HG03039 (cell line): ENCODE data around the gene NAA10.
"Not testable (repeated sequence)": the region's sequence is repeated elsewhere in the genome, so short reads cannot be mapped to it uniquely, and the experiment has no call there.

ENCODE experiments used
- ATAC-seq: cut with Tn5 transposase; IDR thresholded peaks from one replicate; pipeline ENCODE4 v1.9.1; 2021; ENCODE audit warnings: mild to moderate bottlenecking, moderate library complexity; ENCODE audit not compliant: unreplicated experiment

The NAA10 gene

DNA sequence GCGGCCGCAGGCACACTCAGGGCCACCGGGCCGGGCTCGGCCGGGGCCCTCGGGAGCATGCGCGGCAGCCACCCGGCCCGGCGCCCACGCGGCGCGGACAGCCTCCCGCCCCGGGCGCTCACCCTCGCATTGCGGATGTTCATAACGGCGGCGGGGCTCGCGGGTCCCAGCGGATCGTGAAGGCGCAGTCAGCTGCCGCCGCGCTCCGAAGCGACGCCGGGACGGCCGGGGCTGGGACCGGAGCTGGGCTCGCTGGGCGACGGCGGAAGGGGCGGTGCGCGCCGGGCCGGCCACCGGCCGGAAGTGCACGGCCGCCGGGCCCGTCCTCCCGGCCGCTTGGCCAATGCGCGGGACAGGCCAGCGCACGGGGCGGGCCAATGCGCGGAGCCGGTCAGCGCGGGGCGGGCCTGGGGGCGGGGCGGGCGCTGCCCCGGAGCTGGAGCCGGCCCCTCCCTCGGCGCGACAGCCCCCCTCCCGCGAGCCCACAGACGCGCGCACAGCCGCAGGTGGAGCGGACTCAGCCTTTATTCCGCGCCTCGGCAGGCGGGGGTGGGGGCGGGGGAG, at the start of gene NAA10:
TSS of gene NAA10 (minus strand) at position 276 of the 564 bp plus-strand sequence. CDS start at position 143, 133 bp downstream.
- peak; percentile 85 for ATAC-seq

DNA sequence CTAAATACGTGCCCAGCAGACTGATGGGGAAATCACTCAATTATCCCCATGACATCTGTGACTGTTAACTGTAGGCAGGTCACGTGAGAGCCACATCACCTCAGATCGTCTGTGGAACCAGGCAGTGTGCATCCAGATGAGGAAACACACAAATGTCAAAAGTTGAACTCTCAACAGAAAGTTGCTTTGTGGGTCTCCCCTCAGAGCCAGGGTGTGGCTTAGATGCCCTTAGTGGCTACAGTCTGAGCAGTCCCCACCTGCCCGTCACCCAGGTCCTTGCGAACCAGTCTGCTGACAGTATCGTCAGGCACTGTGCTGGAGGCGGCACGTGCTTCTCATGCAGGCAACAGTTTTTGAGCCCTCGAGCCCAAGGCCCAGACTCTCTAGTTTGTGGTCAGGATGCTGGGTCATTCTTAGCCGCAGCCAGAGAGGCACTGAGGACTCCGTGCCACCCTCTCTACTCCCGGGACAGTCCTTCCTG, 48.5 kb upstream of the NAA10 start:
- no peak for ATAC-seq

DNA sequence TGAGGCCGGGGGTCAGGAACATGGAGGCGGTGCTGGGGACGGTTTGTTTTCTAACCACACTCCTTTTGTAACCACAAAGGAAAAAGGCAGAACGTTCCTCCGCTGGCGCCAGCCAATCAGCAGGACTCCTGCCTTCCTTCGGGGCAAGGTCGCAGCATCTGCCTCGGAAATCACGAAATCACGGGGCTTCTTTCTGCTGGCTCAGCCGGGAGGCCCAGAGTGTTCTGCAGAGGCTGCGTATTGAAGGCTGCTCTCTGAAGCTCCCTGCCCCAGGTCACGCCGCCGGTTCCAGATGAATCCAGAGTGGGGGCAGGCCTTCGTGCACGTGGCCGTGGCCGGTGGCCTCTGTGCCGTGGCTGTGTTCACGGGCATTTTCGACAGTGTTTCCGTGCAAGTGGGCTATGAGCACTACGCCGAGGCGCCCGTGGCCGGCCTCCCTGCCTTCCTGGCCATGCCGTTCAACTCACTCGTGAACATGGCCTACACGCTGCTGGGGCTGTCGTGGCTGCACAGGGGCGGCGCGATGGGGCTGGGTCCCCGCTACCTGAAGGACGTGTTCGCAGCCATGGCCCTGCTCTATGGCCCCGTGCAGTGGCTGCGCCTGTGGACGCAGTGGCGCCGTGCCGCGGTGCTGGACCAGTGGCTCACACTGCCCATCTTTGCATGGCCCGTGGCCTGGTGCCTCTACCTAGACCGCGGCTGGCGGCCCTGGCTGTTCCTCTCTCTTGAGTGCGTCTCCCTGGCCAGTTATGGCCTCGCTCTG, 47.1 kb upstream of the NAA10 start:
- no peak for ATAC-seq

DNA sequence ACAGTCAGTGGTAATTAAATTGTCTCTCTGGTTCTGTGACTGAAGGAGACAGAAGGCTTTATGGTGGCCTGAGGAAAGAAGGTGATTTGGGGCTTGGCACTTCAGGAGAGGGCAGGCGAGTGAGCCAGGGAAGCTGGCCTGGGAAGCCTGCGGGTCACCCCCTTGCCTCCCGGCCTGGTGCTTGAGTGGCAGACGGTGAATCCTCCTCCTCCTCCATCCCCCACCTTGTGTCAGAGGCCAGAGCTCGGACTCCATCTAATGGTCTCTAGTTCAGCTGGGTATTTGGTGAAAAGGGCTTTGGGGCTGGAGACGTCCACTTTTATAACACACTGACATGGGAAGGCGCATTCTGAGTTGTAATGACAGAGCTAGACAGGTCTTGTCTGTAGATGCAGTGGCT, 46.4 kb upstream of the NAA10 start:
- ATAC-seq = no peak

DNA sequence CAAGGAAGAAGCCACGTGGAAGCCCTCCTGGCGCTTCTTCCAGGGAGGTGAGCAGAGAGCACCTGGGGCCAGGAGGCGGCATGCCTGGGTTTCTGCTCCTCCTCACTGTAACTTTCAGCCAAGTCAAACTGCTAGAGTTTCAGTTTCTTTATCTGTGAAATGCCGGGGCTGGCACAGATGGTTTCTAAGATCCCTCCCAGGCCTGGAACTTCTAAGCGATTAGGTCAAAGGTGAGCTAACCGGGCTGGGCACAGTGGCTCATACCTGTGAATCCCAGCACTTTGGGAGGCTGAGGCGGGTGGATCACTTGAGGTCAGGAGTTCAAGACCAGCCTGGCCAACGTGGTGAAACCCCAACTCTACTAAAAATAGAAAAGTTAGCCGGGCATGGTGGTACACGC, 45.6 kb upstream of the NAA10 start:
- ATAC-seq = not testable (repeated sequence)

DNA sequence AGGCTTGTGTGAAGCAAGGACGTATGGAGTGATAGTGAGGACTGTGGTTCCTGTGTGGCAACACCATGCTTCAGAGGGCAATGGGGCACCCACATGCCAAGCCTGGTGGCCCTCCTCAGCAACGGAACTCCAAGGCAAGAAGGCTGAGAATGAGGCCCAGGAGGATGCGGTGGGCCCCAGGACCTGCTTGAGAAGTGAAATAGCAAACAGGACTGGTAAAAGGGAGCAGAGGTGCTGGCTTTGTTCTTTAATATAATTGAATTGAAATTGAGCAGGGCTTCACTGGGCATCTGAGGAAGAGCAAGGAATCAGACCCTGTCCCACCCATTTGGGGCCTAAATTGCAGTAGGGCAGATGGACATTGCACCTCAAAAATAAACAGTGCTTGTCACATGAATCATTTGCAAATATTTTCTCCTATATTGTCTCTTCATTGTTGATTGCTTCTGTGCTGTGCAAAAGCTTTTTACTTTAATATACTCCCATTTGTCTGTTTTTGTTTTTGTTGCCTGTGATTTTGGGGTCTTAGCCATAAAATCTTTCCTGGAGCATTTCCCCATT, 40.0 kb upstream of the NAA10 start:
- no peak for ATAC-seq

DNA sequence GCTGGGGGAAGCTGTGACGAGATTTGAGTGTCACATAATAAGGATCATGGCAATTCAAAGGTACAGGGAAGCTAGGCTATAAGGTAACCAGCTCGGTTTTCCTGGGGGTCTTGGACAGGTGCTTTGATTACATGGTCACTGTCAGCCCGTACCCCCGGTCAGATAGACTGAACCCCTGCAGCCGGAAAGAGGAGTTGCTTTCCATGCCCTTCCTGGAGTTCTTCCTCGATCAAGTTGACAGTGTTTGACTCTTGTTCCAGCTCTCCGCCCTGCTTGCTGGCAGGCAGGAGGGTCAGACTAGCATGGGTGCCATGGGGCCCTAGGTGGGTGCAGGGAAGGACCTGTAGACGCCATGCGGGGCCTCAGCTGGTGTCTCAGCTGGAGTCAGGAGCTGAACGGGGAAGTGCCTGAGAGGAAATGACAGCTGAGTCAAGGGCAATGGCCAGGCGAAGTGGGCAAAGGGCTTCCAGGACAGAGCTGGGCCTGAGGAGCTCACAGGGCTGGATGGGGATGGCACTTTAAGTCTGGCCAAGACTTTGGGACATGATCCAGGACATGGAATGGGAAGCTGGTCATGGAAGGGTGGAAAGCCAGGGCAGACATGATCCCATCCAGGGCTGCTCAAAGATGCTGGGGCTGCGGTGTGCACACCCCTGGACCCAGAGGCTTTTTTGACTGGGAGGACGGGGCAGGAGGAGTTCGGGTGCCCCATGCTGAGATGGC, 39.3 kb upstream of the NAA10 start:
- no peak for ATAC-seq

DNA sequence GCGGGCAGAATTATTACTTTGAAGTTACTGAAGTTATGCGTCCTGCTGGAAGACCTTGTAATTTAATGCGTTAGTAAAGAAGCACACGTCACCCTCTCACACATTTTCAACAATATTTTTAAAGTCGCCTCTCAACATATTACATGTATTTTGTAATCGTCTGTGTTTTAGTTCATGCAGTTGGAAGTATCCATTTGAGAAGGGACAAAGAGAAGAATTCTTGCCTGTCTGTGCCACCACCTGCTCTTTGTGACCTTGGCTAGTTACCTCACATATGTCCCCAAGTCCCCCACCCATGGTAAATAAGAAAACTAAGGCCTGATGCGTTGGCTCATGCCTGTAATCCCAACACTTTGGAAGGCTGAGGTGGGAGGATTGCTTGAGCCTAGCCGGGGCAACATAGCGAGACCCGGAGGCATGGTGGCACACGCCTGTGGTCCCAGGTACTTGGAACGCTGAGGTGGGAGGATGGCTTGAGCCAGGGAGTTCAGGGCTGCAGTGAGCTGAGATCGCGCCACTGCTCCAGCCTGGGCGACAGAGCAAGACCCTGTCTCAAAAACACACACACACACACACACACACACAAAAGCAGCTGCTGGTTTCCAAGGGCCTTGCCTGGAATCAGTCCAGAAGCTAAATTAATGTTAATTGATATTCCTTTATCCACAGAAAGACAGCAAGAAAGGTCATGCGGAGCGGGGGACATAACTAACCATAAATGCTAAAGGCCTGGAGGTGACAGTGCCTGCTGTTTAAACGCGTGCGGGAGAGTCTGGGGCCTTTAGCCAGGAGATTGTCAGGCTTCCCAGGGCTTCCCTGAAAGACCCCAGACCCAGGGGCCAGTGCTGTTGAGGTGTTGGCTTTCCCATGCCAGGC, 38.5 kb upstream of the NAA10 start:
- no peak for ATAC-seq

DNA sequence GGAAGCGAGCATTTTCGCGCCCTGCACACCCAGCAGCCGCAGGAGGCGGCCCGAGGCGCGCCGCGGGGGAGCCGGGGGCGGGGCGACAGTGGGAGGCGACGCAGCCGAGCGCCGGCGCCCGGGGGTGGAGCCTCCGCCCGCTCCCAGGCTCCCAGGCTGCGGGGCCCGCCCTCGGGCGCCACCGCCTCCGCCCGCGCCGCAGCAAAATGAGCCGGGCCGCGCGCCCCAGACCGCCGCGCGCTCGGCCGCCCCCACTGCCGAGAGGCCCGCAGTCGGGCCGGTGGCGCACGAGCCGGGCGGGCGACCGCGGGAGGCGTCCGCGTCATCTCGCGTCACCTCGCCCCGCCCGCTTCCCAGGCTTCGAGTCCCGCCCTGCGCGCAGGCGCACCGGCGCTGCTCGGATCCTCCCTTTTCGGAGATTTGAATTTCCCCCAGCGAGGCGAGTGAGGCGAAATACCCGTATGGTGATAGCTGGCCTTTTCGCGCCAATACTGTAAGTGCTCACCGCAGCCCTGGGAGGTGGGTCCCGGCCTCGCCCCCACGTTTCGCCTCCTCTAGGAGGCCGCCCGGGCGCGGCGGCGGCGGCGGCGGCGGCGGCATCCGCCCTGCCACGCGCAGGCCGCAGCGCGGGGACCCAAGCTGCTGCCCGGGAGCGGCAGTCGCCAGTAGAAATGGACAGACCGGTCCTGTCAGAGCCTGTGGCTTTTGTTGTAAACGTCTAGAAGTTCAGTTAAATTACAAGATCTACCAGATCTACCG, 37.7 kb upstream of the NAA10 start, which contains the start of gene TMEM187:
TSS of gene TMEM187 (plus strand) at position 387 of the 759 bp plus-strand sequence. CDS start 9,309 bp downstream, outside the sequence.
- peak; percentile 47 for ATAC-seq

DNA sequence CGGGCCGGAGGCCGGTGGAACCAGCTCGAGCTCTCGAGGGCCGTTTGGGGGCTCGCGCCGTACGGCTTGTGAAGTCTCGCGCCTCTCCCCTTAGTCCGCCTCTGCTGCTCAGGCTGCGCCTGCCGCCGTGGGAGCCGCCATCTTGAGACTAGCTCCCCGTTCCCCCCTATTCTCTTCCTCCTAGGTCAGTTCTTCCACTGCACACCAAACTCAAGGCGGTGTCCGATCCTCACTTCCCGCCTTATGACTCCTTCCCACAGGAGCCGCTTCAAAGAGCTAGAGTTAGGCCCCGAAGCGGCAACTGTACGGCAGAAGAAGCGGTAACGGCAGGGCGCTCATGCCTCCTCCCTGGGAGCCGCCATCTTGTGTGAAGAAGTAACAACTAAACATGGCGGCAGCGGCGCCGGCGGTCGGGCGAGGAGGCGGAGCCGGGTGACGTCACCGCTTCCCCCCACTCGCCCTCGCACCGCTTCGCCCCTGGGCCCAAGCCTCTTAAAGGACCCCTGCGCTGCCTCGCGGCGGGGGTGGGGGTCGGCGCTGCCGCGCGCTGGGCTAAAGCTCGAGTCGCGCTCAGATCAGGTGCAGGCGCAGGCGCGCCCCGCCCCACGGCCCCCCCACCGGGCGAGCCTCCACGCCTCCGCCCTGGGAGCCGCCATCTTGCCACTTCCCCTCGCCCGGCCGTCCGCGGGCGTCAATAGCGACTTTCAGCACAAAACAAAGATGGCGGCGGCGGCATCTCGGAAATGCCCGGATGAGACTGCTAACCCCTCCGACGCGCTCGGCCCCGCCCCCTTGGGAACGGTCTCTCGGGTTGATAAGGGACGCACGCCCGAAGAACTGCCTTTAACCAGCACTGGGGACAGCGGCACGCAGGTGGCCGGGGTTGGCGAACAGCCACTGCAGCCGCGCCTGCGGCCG, 36.9 kb upstream of the NAA10 start, which contains the start of gene HCFC1:
TSS of gene HCFC1 (minus strand) at position 369 of the 918 bp plus-strand sequence. CDS start 978 bp downstream, outside the sequence.
- ATAC-seq = peak; percentile 41

DNA sequence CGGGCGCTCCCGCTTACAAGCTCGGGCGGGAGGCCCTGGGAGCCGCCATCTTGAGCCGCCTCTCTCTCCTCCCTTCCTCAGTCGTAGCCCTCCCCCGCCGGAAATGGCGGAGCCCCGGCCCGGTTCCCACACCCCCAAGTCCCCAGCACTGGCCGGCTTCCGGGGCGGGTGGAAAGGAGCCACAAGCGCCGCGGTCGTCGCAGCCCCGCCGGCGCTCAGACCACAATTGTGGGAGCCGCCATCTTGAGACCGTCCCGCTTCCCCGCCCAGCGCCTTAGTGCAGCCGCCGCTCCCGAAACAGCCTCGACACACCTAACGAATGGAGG, 36.2 kb upstream of the NAA10 start:
- ATAC-seq = peak; percentile 31

DNA sequence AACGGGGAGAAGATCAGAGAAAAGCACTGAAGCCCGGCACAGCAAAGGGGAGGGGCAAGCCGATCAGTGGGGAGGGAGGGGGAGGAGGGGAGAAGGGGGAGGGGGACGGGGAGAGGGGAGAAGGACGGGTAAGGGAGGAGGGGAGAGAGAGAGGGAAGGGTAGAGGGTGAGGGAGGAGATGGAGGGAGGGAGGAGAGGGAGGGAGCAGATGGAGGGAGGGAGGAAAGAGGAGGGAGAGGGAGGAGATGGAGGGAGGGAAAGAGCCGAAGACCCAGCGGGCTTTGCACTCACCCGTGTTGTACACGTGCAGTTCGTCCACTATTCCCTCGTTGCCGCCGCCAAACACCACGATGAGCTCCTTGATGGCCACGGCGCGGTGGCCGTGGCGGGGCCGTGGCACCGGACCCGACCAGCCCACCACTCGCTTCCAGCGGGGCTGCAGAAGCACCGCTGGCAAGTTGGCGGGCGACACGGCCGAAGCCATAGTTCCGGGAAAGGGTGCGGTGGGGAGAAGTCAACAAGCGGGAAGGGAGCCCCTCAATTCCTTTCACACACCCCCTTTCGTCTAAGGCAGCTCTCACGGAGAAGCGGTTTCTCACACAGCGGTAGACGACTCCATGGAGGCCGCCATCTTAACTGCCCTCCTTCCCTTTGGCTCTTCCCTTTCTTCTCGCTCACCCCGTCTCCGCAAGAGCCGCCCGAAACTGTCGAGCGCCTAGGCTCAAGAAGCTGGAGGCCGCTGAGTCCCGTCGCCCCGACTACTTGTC, 35.7 kb upstream of the NAA10 start:
- peak; percentile 1 for ATAC-seq

DNA sequence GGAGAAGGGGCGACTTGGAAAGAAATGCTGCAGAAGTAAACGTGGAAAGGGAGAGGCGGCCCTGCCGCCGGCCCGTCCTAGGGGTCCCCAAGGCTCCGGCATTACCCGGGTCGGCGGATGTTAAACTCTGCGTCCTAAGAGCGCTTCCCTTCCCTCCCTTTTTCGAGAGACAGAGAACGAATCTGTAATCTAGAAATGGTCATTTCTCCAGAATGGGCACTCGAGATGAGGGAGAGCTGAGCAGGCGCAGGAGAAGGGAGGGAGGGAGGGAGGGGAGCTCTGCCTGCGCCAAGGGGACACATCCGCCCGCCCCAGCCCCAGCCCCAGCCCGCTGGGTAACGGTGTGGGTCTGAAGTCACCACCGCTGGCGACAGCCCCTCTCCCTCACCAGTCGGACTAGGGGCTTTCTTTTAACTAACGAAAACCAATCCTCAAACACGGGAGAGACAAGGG, 35.1 kb upstream of the NAA10 start:
- no peak for ATAC-seq

DNA sequence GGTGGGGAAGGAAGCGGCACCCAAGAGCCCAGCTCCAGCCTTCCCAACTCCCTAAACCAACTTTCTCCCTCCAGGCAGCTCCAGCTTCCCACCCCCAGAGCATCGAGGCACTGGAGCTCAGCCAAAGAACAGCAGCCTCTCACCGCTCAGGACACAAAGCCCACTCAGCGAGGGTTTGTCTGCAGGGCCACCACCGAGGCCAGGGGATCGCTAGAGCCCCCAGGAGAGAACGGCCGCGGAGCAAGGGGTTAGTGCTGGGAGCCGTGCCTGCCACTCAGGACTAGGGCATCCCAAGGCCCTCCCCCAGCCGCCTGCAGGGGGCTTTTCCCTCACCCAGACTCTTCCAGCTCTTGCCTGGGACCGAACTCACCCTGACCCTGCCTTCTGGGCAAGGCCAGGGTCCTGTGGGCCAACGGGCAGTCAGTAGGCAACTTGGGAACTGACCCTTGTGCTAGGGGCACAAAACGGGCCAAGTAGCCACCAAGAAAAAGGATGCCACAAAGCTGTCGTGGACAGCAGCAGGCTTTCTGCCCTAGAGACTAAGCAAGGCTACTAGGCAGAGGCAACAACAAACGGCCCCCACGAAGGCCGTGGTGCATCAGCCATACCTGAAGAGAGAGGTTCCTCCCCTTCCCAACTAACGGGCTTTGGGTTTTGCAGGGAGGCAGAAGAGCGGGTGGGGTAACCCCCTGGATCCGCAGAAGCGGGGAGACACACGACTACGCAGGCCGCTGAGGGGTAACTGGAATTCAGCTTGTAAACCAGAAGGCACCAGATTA, 34.5 kb upstream of the NAA10 start:
- ATAC-seq = no peak

DNA sequence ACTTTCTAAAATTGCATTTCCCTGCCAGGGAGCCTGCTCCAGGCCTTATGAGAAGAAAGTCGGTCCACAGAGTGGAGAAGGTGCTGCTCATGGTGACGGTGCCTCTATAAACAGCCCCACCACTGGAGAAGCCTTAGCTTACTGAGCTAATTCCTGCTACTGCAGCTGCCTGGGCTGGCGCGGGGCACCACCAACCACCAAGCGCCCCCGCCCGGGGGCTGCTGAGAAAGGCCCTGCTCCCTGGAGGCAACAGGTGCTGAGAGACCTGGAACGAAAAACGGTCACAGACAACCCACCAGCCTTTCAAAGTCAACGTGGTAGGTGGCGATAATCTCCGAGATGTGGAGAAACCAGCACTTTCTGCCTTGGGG, 33.9 kb upstream of the NAA10 start:
- no peak for ATAC-seq

DNA sequence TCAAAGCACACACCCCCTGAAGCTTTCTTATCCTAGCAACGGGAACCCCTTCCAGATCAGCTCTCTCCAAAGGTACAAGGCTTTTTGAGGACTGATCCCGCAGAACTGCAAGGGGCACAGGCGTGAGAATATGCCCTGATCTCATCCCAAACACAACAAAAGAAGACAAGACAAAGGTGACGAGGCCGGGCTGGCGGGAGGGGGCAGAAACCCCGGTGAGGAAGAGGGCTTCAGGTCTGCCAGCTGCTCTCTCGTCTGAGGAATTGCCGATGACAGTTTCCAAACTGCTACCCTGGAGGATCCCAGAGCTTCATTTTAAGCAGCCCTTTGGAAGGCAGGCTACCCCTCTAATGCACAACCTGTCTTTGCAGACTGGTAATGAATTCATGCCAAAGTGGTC, 33.4 kb upstream of the NAA10 start:
- ATAC-seq = no peak
